Medulla oblongata (tissue), 1 donor: Measurements from ENCODE around the gene NENF.
A peak's percentile ranks its signal among the peaks of the same experiment; 100 is the strongest.
"Not testable (repeated sequence)": the region's sequence is repeated elsewhere in the genome, so short reads cannot be mapped to it uniquely, and the experiment has no call there.

Experiments used
- DNase-seq: peaks from one replicate; pipeline ENCODE4 v3.0.0-alpha.2; 2015; ENCODE audit errors: extremely low spot score

The NENF gene

GRCh38 chr1:212459656-212460055 lies 26.9 kb downstream of the NENF start:
- DNase-seq = peak; percentile 92

GRCh38 chr1:212460376-212460775 lies 27.7 kb downstream of the NENF start:
- DNase-seq = no peak

DNA sequence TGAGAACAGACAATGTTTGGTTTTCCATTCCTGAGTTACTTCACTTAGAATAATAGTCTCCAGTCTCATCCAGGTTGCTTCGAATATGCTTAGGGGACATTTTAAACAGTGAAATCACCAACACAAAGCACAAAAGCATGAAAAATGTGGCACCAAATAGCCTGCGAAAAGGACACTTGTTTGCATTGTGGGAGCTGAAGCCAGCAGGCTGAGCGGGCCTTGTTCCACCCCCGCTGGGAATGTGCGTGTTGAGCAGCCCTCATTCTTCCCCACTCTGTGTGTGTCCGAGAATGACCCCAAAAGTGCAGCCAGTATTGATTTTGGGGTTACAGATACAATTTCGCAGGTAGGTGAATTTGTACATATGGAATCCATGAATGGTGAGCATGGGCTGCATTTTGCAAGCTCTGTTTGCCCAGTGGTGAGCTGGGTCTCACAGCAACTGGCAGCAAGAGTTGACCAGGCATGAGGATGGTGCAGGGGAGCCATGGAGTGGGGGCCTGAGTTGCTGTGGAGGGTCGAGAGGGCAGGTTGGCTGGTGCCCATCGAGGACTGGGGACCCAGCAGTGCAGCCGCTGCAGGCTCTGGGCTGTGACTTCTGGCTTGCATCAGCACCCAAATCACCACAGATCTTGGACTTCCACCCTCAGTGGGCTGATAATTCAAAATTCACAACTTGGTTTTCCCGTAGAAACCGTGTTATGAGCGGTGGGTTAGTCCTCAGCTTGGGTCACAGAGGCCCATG lies 29.4 kb downstream of the NENF start:
- peak; percentile 75 for DNase-seq

DNA sequence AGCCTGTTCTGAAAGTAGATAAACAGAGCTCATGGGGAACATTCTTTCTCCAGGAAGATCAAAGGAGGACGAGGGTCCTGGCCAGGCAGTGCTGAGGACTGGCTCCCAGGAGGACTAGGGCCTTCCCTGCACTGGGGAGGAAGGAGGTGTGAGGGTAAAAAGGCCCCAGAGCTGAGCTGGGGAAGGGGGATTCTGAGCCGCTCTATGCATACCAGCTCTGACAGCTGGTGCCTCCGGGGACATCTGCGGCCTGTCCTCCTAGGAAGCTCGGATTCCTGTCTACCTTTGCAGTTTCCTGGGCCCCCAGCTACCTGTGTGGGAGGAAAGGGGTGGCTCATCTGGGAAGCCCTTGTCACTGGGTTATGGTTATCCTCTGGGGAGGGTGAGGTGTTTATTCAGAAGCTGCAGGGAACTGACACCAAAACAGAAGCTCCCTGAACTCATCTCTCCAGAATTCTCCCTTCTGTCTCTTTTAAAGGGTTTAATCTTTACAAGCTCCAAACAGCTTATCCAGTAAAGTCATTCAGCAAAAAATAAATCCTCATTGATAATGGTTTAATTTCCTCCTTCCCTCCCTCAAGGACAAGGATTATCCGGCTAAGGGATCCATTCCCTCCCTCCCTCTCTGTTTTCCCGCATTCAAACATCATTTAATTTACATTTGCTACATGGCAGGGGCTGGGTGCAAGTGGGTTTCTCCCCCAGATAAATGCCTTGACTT lies 31.0 kb downstream of the NENF start:
- DNase-seq = no peak

- no peak for DNase-seq
Measured at GRCh38 chr1:212465311-212465710, 32.6 kb downstream of the NENF start.

DNA sequence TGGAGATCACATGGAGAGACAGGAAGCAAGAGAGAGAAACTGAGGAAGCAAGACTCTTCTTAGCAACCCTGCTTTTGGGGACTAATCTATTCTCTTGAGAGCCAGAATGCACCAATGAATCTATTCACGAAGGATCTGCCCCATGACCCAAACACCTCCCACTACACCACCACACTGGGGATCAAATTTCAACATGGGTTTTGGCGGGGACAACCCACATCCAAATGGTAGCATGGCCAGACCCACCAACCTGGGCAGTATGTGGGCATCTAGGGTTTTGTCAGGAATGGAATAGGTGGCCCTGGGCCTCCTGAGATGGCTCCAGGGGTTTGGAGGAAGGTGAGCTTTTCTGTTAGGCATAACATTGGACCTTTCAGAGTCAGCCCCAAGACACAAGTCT lies 33.7 kb downstream of the NENF start:
- no peak for DNase-seq

GRCh38 chr1:212466898-212467650 lies 34.4 kb downstream of the NENF start:
- no peak for DNase-seq

DNA sequence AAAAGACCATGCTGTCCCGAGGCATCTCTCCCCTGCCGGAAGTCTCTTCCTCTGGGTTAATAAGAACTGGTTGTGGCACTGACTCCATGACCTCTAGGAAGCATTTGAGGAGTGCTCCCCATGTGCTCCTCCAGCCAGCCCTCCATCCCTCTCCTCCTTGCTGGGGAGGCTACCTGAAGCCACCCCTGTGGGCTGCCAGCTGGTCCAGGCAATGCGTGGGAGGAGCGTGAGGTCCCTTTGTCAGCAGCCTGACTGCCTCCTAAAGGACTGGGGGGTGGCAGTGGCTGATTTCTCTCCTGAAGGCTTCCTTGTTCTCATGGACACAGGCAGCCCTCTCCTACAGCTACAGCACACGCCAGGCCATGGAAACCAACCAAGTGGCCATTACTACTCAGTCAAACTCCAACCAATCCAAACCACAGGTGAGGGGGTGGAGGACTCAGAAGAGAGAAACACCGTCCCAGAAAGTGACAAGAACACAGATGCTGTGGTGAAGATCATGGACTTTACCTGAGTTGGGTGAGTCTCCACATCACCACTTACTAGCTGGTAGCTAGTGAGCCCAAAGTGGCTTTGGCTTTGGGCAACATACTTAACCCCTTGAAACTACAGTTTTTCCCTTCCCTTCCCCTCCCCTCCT lies 35.2 kb downstream of the NENF start:
- DNase-seq = no peak

DNA sequence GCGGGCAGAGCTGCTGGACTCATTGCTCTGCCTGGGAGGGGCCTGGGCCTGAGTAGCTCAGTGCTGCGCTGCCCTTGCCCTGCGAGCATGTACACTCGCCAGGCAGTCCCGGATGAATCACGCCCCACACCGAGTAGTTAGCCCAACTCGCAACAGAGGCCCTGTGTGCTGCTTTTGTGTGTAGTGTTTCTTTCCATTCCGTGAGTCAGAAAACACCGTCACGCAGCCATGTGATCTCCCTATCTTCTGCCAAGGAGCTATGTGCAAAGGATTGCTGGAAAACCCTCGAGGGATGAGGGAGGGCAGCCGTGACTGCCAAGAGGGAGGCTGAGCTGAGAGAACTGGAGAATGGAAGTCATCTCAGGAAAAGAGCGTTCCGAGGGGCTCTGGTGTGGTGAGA lies 37.3 kb downstream of the NENF start:
- DNase-seq = peak; percentile 97

GRCh38 chr1:212471286-212471685 lies 38.6 kb downstream of the NENF start:
- no peak for DNase-seq

- DNase-seq = no peak
Measured at GRCh38 chr1:212471891-212472675, 39.4 kb downstream of the NENF start.

GRCh38 chr1:212473729-212474128 lies 41.0 kb downstream of the NENF start:
- no peak for DNase-seq

- DNase-seq = peak; percentile 58
Measured at GRCh38 chr1:212475151-212475550, 42.4 kb downstream of the NENF start.

DNA sequence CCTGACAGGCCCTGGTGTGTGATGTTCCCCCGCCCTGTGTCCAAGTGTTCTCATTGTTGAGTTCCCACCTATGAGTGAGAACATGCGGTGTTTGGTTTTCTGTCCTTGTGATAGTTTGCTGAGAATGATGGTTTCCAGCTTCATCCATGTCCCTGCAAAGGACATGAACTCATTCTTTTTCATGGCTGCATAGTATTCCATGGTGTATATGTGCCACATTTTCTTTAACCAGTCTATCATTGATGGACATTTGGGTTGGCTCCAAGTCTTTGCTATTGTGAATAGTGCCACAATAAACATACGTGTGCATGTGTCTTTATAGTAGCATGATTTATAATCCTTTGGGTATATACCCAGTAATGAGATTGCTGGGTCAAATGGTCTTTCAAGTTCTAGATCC lies 43.1 kb downstream of the NENF start:
- not testable (repeated sequence) for DNase-seq

- peak; percentile 97 for DNase-seq
Measured at GRCh38 chr1:212477014-212477679, 44.4 kb downstream of the NENF start.

DNA sequence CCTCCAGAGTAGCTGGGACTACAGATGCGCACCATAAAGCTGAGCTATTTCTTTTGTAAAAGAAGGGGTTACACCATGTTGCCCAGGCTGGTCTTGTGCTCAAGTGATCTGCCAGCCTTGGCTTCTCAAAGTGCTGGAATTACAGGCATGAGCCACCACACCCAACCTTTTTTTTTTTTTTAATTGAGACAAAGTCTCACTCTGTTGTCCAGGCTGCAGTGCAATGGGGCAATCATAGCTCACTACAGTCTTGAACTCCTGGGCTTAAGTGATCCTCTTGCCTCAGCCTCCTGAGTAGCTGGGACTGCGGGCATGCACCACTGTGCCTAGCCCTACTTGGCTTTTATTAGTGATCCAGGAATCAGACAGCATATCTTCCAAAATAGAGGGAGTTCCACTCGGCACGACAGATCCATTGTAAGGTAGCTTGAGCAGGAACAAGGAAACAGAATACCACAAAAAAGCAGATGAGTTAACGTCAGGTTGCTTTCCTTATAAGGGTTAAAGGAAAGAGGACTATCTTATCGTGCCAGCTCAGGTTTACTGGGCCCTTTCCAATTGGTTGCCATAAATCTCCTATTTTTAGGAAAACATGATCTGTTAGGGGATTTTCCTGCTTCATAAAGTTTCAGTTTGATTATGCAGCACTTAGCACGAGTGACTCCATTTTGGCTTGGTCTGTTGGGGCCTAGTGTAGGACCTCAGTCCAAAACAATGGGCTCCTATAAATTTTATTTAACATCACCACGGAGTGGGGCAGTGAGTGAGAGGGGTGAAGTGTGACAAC lies 45.2 kb downstream of the NENF start:
- no peak for DNase-seq

DNA sequence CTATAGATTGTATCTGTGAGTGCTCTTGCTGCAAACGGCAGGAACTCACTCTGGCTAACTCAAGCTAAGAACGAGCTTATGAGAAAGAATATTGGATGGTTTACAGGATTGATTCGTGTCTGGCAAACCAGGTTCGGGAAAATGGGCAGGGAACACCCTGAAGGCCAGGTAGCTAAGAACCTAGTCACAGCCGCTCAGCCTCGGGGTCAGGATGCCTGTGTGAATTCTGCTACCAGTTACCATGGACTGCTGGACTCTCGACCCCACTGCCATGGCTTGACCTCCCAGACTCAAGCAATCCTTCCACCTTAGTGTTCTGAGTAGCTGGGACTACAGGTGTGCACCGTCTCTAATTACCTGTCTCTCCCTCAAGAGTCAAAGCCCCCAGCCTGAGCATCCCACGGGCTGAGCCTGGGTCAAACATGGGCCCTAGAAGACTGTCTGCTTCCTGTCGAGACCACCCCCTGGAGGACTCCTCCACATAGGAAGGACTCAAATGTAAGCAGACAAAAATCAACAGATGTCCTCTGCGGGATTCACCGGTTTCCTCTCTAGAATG lies 45.8 kb downstream of the NENF start:
- no peak for DNase-seq

- DNase-seq = no peak
Measured at GRCh38 chr1:212479188-212479587, 46.5 kb downstream of the NENF start.

- not testable (repeated sequence) for DNase-seq
Measured at GRCh38 chr1:212480711-212481437, 48.2 kb downstream of the NENF start.
